Stimulated activated CD8-positive, alpha-beta memory T cell treated with anti-CD3 and anti-CD28 coated beads, Interleukin-12 subunit alpha, Interleukin-12 subunit beta, amount 100 ng/mL, for 24 hours (primary cell): ENCODE results near the gene RELB.
"Not testable (repeated sequence)": the region's sequence is repeated elsewhere in the genome, so short reads cannot be mapped to it uniquely, and the experiment has no call there.

Source experiments
- DNase-seq: peaks from one replicate; pipeline ENCODE4 v3.0.0-alpha.2; 2020; ENCODE audit errors: extremely low read depth

The RELB gene, protein sequence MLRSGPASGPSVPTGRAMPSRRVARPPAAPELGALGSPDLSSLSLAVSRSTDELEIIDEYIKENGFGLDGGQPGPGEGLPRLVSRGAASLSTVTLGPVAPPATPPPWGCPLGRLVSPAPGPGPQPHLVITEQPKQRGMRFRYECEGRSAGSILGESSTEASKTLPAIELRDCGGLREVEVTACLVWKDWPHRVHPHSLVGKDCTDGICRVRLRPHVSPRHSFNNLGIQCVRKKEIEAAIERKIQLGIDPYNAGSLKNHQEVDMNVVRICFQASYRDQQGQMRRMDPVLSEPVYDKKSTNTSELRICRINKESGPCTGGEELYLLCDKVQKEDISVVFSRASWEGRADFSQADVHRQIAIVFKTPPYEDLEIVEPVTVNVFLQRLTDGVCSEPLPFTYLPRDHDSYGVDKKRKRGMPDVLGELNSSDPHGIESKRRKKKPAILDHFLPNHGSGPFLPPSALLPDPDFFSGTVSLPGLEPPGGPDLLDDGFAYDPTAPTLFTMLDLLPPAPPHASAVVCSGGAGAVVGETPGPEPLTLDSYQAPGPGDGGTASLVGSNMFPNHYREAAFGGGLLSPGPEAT

GRCh38 chr19:45001087-45001739, at the start of gene RELB:
Gene RELB, plus strand, starts transcription at chr19:45001464. Its CDS starts 116 bp downstream, at chr19:45001580.
- peak; percentile 89 for DNase-seq

GRCh38 chr19:44954278-44954648, 47.0 kb upstream of the RELB start:
- no peak for DNase-seq

DNA sequence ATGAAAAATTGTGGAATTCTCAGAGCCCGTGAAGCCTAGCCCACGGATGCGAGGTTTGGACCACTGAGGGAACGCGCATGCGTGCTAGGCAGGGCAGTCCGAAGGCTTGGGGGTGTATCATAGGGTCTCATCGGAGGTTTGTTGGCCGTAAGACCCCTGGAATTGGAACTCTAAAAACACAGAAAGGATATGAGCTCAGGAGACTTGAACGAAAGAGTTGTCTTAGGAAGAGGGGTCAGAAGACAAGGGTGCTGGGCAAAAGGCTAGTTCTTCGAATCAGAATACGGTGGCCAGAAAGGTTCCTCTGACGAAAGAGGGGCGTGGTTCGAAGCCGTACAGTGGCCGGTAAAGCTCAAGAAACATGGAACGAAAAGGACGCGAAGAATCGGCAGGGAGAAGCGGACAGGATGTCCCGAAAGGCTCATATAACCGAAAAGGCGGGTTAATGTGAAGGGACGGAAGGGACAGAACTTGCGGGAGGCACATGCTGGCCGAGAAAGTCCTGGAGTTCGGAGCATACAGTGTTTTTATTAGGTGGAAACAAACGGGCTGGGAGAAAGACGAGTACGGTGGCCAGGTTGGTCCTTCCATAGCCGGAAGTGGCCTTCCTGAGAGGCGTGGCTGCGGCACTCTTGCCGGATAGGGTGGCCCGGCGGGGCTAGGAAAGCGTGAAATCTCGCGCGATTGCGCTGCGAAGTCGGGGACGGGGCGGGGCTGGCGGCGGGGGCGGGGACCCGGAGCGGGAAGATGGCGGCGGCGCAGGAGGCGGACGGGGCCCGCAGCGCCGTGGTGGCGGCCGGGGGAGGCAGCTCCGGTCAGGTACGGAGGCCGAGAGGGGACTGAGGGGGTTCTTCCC, 46.4 kb upstream of the RELB start, which contains the start of gene CLPTM1:
CLPTM1 (plus strand) TSS at position 732 of the 856 bp plus-strand sequence; CDS start at position 748, 16 bp downstream.
- DNase-seq = peak; percentile 91

GRCh38 chr19:44955505-44956439, 45.5 kb upstream of the RELB start:
- DNase-seq = no peak

DNA sequence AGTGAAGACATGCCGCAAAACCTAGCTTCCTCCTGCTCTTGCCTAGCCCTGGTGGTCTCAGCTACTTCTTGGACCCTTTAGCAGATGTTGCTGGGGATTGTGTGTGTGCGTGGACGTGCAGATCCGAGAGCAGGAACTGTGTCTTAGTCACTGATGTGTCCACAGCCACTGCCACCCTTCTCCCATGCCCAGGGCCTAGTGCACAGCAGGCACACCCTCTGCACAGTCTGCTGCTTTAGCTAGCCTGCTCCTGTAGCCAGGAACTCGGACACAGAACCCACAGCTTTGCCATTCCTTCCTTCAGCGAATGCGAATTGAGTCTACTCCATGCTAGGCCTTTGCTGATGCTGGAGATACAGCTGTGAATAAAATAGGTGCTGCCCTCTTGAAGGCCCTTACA, 43.7 kb upstream of the RELB start:
- DNase-seq = no peak

DNA sequence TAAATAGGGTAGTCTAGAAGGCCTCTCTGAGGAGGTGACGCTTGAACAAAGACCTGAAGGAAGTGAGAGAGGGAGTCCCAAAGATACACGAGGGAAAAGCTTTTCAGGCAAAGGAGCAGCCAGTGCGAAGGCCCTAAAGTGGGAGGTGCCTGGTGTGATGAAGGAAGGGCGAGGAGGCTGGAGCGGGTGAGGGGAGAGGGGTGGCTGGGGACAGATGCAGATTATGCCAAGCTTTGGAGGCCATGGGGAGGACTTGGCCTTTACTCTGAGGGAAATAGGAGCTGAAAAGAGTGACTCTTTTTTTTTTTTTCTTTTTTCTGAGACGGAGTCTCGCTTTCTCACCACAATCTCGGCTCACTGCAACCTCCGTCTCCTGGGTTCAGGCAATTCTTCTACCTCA, 43.2 kb upstream of the RELB start:
- no peak for DNase-seq

- DNase-seq = no peak
Measured at GRCh38 chr19:44959691-44960090, 41.6 kb upstream of the RELB start.

DNA sequence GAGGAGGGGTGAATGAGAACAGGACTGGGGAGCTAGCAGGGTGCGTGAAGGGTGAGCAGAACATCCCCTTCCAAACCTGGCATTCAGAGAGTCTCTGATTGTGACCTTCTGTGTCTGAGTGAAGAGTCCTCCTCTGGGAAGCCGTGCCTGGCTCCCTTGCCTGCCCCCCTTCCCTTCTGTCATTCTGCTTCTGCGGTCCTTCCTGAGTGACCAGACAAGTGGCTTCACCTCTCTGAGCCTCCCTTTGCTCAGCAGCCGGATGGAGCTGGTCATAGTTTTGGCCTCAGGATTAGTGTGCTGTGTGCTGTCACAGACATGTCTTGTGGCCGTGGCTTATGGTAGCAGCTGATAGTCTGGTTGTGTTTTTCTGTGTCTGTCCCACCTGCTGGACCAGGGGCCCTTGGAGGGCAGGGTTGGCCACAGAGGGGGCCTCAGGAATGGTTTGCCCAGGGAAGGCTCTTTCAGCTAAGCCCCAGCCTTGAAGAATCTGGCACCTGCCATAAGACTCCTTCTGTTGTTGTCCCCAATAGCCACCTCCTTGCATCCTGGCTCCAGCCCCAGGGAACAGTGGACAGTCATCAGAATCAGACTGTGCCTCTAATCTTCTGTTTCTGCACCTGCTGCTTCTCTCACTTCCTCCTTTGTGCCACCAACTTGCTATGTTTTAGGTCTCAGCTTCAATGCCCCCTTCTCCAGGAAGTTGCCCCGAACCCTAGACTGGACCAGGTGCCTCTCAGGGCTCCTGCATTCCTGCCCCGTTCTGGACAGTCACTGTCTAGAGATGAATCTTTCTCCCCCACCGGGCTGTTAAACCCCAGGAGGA, 40.1 kb upstream of the RELB start:
- DNase-seq = no peak

- DNase-seq = no peak
Measured at GRCh38 chr19:44961821-44962220, 39.4 kb upstream of the RELB start.

GRCh38 chr19:44968118-44968517, 33.1 kb upstream of the RELB start:
- DNase-seq = no peak

DNA sequence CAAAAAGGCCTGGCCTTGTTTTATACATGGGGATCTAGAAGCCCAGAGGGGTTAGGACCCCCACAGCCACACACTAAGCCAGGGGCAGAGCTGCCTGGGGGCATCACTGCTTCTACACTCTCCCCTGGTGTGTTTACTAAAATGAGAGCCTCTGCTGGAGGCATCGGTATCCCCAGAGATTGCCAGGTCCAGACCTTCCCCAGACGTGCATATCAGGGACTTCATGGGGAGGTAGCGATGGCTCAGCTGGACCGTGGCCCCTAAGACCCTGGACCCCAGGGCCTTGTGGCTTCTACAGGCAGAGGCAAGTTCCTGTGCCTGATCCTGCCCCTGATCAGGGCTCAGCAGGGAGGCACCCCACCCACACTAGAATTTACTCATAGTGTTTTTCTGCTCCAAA, 32.6 kb upstream of the RELB start:
- no peak for DNase-seq

DNA sequence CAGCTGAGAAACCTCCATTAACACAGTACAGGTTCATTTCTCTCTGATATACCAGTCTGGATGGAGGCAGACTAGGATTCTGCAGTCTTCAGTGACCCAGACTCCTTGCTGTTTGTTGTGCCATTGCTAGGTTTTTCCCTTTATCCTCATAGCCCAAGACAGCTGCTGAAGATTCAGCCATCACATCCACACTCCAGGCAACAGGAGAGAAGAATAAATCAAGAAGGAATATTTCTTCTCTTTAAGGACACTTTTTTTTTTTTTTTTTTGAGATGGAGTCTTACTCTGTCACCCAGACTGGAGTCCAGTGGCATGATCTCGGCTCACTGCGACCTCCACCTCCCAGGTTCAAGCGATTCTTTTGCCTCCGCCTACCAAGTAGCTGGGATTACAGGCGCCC, 31.8 kb upstream of the RELB start:
- DNase-seq = no peak

DNA sequence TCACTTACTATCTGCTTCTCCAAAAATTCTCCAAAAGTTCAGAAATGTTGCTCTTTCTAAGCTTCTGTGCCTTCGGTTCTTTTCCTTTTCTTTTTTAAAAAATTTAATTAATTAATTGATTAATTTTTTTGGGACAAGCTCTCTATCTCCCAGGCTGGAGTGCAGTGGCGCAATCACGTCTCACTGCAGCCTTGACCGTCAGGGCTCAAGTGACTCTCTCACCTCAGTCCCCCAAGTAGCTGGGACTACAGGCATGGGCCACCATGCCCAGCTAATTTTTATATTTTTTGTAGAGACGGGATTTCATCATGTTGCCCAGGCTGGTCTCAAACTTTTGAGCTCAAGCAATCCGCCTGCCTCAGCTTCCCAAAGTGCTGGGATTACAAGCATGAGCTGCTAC, 29.8 kb upstream of the RELB start:
- not testable (repeated sequence) for DNase-seq

DNA sequence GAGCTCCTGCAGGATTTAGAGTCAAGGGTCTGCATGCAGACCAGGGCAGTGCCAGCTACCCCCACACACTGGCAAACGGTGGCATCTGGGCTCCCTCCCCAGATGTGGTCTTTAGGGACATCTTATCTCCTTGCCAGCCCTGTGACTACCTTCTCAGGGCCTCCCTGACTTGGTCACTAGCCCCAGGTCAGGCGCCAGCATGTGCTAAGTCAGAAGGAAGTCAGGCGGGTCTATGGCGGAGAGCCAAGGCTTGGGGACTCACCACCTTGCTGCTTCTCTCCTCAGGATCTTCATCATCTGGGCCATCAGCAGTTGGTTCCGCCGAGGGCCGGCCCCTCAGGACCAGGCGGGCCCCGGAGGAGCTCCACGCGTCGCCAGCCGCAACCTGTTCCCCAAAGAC, 28.5 kb upstream of the RELB start:
- DNase-seq = no peak

DNA sequence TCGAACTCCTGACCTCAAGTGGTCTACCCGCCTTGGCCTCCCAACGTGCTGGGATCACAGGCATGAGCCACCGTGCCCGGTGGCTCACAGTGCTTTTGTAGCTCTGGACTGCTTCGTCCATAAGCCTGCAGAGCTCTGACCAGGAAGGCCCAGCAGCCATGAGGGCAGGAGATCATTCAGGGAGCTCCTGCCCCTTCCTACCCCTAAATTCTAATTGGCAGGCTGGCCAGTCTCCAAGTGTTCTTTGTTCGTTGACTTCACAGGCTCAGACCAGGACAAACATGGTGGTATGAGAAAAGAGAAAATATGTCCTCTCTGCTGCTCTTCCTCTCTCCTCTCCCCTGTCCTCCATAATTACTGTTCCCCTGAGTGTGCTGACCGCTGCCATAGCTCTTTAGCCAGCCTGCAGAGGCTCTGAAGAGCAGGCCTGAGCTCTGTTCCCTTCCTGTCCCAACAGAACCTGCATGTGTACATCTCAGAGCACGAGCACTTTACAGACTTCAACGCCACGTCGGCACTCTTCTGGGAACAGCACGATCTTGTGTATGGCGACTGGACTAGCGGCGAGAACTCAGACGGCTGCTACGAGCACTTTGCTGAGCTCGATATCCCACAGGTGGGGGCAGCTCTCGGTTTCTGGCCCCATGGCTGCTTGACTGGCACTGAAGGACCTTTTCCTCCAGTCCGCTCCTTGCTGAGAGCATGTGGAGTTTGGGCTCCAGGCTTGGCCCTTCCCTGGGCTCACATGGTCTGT, 27.1 kb upstream of the RELB start:
- DNase-seq = no peak

- no peak for DNase-seq
Measured at GRCh38 chr19:44974857-44975256, 26.4 kb upstream of the RELB start.

DNA sequence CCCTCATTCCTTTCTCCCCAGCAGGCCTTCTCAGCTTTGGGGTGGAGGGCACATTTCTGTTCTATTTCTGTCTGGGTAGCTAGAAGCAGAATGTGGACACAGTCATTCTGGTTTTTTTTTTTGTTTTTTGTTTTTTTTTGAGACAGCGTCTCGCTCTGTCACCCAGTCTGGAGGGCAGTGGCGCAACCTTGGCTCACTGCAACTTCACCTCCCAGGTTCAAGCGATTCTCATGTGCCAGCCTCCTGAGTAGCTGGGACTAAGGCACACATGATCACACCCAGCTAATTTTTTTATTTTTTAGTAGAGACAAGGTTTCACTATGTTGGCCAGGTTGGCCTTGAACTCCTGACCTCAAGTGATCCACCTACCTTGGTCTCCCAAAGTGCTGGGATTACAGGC, 25.8 kb upstream of the RELB start:
- no peak for DNase-seq

DNA sequence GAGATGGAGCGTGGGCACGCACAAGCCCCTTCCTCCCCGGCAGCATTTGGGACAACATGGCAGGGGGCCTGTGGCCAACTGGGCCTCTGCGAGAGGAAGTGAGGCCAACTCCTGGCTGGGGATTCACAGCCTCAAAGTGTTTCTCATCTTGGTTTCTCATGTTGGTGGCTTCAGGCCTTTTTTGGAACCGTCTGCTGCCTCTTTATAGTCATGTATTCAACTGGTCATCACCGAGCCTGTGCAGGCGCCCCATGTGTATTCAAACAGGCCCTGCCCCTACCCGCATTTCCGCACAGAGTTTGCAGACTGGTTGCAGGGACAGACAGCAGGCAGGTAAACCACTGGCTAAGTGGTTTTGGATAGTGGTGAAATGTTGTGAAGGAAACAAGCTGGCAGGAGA, 17.3 kb upstream of the RELB start:
- DNase-seq = no peak

GRCh38 chr19:44985445-44985844, 15.8 kb upstream of the RELB start:
- no peak for DNase-seq
